HEK293 (cell line): Measurements from ENCODE around the gene ALDH7A1.

Experiments
- CTCF ChIA-PET: fragments of 350-600 bp; formaldehyde crosslinking; extraction: SDS; loops from one replicate; lab custom pipeline; 2021; ENCODE audit warnings: antibody characterized with exemption; lab: Yijun Ruan, JAX
- POLR2A ChIA-PET: fragments of 300-600 bp; formaldehyde crosslinking; extraction: SDS; loops from one replicate; lab custom pipeline; 2020; ENCODE audit warnings: antibody characterized with exemption, inconsistent platforms; lab: Yijun Ruan, JAX
- H3K27ac ChIP-seq: fragments of 200-500 bp; sonication (Bioruptor generic); 2 replicates; pipeline ENCODE4 v1.5.1; 2014; ENCODE audit warnings: low read depth, low read length, control low read depth, inconsistent platforms; ENCODE audit errors: extremely low read depth
- H3K36me3 ChIP-seq, 2 experiments: fragments of 200-500 bp in 1 of 2; sonication (Bioruptor generic) in 1 of 2; 1 replicate in 1 of 2; 2 replicates in 1 of 2; pipeline ENCODE4 v1.5.1; 2014 to 2017; ENCODE audit warnings: inconsistent platforms in 2 of 2, low read length in 2 of 2; ENCODE audit not compliant: control insufficient read depth in 2 of 2, insufficient read depth in 1 of 2
- H3K4me1 ChIP-seq: fragments of 200-500 bp; sonication (Bioruptor generic); 2 replicates; pipeline ENCODE4 v1.5.1; 2014; ENCODE audit warnings: mild to moderate bottlenecking, low read length, inconsistent platforms; ENCODE audit not compliant: control insufficient read depth, insufficient read depth
- H3K4me3 ChIP-seq: 2 replicates; pipeline ENCODE4 v1.5.1; 2011; ENCODE audit warnings: low read depth, mild to moderate bottlenecking, control low read depth, low read length, moderate library complexity
- H3K9me3 ChIP-seq: fragments of 200-500 bp; sonication (Bioruptor generic); 2 replicates; pipeline ENCODE4 v1.5.1; 2014; ENCODE audit warnings: low read depth, low read length, inconsistent platforms; ENCODE audit not compliant: control insufficient read depth, insufficient read depth
- FEZF1 ChIP-seq: fragments of 450-650 bp; formaldehyde crosslinking; IDR thresholded peaks from 2 replicates; pipeline ENCODE4 v1.5.1; 2016; ENCODE audit warnings: missing biosample characterization, missing genetic modification characterization
- GFI1B ChIP-seq: fragments of 450-650 bp; formaldehyde crosslinking; IDR thresholded peaks from 2 replicates; pipeline ENCODE4 v1.5.1; 2016; ENCODE audit warnings: missing biosample characterization, missing genetic modification characterization
- GLI2 ChIP-seq: fragments of 450-650 bp; formaldehyde crosslinking; IDR thresholded peaks from 2 replicates; pipeline ENCODE4; 2017; ENCODE audit warnings: missing biosample characterization, missing genetic modification characterization, low read depth, borderline replicate concordance
- GLIS2 ChIP-seq: fragments of 450-650 bp; formaldehyde crosslinking; IDR thresholded peaks from 2 replicates; pipeline ENCODE4 v1.5.1; 2016; ENCODE audit warnings: missing biosample characterization, missing genetic modification characterization
- IKZF3 ChIP-seq: fragments of 450-650 bp; IDR thresholded peaks from 2 replicates; pipeline ENCODE4 v1.5.0; 2018; ENCODE audit warnings: missing biosample characterization, mild to moderate bottlenecking, missing genetic modification characterization, moderate library complexity
- KLF10 ChIP-seq: fragments of 450-650 bp; IDR thresholded peaks from 2 replicates; pipeline ENCODE4 v1.5.1; 2018; ENCODE audit warnings: missing biosample characterization, mild to moderate bottlenecking, missing genetic modification characterization
- KLF8 ChIP-seq: fragments of 450-650 bp; formaldehyde crosslinking; IDR thresholded peaks from 2 replicates; pipeline ENCODE4 v1.5.1; 2016; ENCODE audit warnings: missing biosample characterization, missing genetic modification characterization
- OSR2 ChIP-seq: fragments of 450-650 bp; formaldehyde crosslinking; IDR thresholded peaks from 2 replicates; pipeline ENCODE4 v1.5.1; 2016; ENCODE audit warnings: missing biosample characterization, missing genetic modification characterization
- PRDM1 ChIP-seq: fragments of 450-650 bp; formaldehyde crosslinking; IDR thresholded peaks from 2 replicates; pipeline ENCODE4; 2016; ENCODE audit warnings: missing biosample characterization, missing genetic modification characterization
- SCRT1 ChIP-seq: fragments of 450-650 bp; formaldehyde crosslinking; IDR thresholded peaks from 2 replicates; pipeline ENCODE4 v1.5.1; 2016; ENCODE audit warnings: missing biosample characterization, missing genetic modification characterization, borderline replicate concordance
- TCF7L2 ChIP-seq: IDR thresholded peaks from 2 replicates; pipeline ENCODE4 v1.6.1; 2011; ENCODE audit warnings: low read depth, mild to moderate bottlenecking, inconsistent platforms, low read length, moderate library complexity, borderline replicate concordance
- ZFHX2 ChIP-seq: fragments of 450-650 bp; formaldehyde crosslinking; conservative IDR thresholded peaks from 2 replicates; pipeline ENCODE4 v1.5.1; 2016; ENCODE audit warnings: missing biosample characterization, missing genetic modification characterization
- ZNF132 ChIP-seq: fragments of 450-650 bp; formaldehyde crosslinking; IDR thresholded peaks from 2 replicates; pipeline ENCODE4 v1.5.1; 2017; ENCODE audit warnings: missing biosample characterization, missing genetic modification characterization, borderline replicate concordance
- ZNF133 ChIP-seq: fragments of 450-650 bp; formaldehyde crosslinking; IDR thresholded peaks from 2 replicates; pipeline ENCODE4 v1.5.1; 2016; ENCODE audit warnings: missing biosample characterization, missing genetic modification characterization
- ZNF221 ChIP-seq: fragments of 450-650 bp; formaldehyde crosslinking; IDR thresholded peaks from 2 replicates; pipeline ENCODE4 v1.5.1; 2017; ENCODE audit warnings: missing biosample characterization, missing genetic modification characterization, borderline replicate concordance
- ZNF274 ChIP-seq, 2 experiments: fragments of 200-500 bp in 1 of 2; fragments of 450-650 bp in 1 of 2; sonication (Bioruptor generic) in 1 of 2; formaldehyde crosslinking in 1 of 2; IDR thresholded peaks; 2 replicates each; pipeline versions ENCODE4 v1.5.1 to v1.6.1; 2014 to 2016; ENCODE audit warnings: borderline replicate concordance in 1 of 2, inconsistent platforms in 1 of 2, low read length in 1 of 2, missing biosample characterization in 1 of 2, missing genetic modification characterization in 1 of 2
- ZNF292 ChIP-seq: fragments of 450-650 bp; formaldehyde crosslinking; IDR thresholded peaks from 2 replicates; pipeline ENCODE4 v1.5.1; 2016; ENCODE audit warnings: low read depth, missing biosample characterization, missing genetic modification characterization, borderline replicate concordance
- ZNF404 ChIP-seq: fragments of 450-650 bp; formaldehyde crosslinking; IDR thresholded peaks from 2 replicates; pipeline ENCODE4 v1.5.1; 2017; ENCODE audit warnings: missing biosample characterization, missing genetic modification characterization
- ZNF558 ChIP-seq: fragments of 450-650 bp; formaldehyde crosslinking; IDR thresholded peaks from 2 replicates; pipeline ENCODE4 v1.5.1; 2016; ENCODE audit warnings: missing biosample characterization, missing genetic modification characterization
- ZNF596 ChIP-seq: fragments of 450-650 bp; IDR thresholded peaks from 2 replicates; pipeline ENCODE4 v1.5.0; 2018; ENCODE audit warnings: missing biosample characterization, mild to moderate bottlenecking, missing genetic modification characterization, moderate library complexity
- ZNF624 ChIP-seq: fragments of 450-650 bp; formaldehyde crosslinking; IDR thresholded peaks from 2 replicates; pipeline ENCODE4 v1.5.1; 2017; ENCODE audit warnings: missing biosample characterization, missing genetic modification characterization
- ZNF670 ChIP-seq: fragments of 450-650 bp; formaldehyde crosslinking; IDR thresholded peaks from 2 replicates; pipeline ENCODE4 v1.5.1; 2016; ENCODE audit warnings: missing biosample characterization, missing genetic modification characterization, low read depth
- ZNF76 ChIP-seq: fragments of 450-650 bp; formaldehyde crosslinking; IDR thresholded peaks from 2 replicates; pipeline ENCODE4; 2016; ENCODE audit warnings: low read depth, missing biosample characterization, missing genetic modification characterization, borderline replicate concordance
- ZNF776 ChIP-seq: fragments of 450-650 bp; formaldehyde crosslinking; IDR thresholded peaks from 2 replicates; pipeline ENCODE4 v1.5.0; 2017; ENCODE audit warnings: missing biosample characterization, missing genetic modification characterization, borderline replicate concordance
- ZNF843 ChIP-seq: fragments of 450-650 bp; formaldehyde crosslinking; IDR thresholded peaks from 2 replicates; pipeline ENCODE4 v1.5.1; 2016; ENCODE audit warnings: missing biosample characterization, missing genetic modification characterization
- TF ChIP-seq, protein P1 (sequence below): fragments of 450-650 bp; formaldehyde crosslinking; IDR thresholded peaks from 2 replicates; pipeline ENCODE4 v1.5.1; 2017; ENCODE audit warnings: missing biosample characterization, missing genetic modification characterization
- TF ChIP-seq, protein P2 (sequence below): fragments of 450-650 bp; formaldehyde crosslinking; IDR thresholded peaks from 2 replicates; pipeline ENCODE4 v1.5.1; 2016; ENCODE audit warnings: missing biosample characterization, missing genetic modification characterization
- TF ChIP-seq, protein P3 (sequence below): fragments of 450-650 bp; formaldehyde crosslinking; IDR thresholded peaks from 2 replicates; pipeline ENCODE4 v1.5.1; 2016; ENCODE audit warnings: missing biosample characterization, missing genetic modification characterization
- TF ChIP-seq, protein P4 (sequence below): fragments of 450-650 bp; formaldehyde crosslinking; conservative IDR thresholded peaks from 2 replicates; pipeline ENCODE4 v1.5.1; 2016; ENCODE audit warnings: low read depth, missing biosample characterization, missing genetic modification characterization

ALDH7A1 gene

DNA sequence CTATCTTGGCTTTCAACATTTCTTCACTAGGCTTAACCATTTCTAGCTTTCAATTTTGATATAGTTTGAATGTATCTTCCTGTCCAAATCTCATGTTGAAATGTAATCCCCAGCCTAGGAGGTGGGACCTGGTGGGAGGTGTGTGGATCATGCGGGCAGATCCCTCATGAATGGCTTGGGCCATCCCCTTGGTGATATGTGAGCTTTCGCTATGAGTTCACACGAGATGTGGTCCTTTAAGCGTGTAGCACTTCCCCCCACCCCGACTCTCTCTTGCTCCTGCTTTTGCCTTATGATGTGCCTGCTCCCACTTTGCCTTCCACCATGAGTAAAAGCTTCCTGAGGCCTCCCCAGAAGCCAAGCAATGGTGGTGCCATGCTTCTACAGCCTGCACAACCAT is 46.4 kb upstream of the ALDH7A1 start:
- no peaks in the 10 kb centered on the region for H3K36me3 ChIP-seq
- H3K4me3 ChIP-seq, result no peak overlapping the region
- H3K9me3 ChIP-seq, result no peaks in the 10 kb centered on the region
- POLR2A ChIA-PET, result interaction anchor here (1.0 kb wide), 1 partner anchor 137 kb away, joined by 3 read pairs; no protein-coding TSS in a partner anchor
- no peak for TF ChIP-seq ZNF76
- no peak for TF ChIP-seq ZNF670 (tag by site-specific recombination)
- no peak for TF ChIP-seq ZNF558 (tag by site-specific recombination)
- no peak for TF ChIP-seq ZNF274 (IDR thresholded peaks at IDR 0.05; ENCODE audit: low read length)
- TF ChIP-seq ZNF274 (tag by site-specific recombination; IDR thresholded peaks at IDR 0.05; ENCODE audit: borderline replicate concordance), result no peak
- TF ChIP-seq, protein P1, sequence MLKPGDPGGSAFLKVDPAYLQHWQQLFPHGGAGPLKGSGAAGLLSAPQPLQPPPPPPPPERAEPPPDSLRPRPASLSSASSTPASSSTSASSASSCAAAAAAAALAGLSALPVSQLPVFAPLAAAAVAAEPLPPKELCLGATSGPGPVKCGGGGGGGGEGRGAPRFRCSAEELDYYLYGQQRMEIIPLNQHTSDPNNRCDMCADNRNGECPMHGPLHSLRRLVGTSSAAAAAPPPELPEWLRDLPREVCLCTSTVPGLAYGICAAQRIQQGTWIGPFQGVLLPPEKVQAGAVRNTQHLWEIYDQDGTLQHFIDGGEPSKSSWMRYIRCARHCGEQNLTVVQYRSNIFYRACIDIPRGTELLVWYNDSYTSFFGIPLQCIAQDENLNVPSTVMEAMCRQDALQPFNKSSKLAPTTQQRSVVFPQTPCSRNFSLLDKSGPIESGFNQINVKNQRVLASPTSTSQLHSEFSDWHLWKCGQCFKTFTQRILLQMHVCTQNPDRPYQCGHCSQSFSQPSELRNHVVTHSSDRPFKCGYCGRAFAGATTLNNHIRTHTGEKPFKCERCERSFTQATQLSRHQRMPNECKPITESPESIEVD (tag by site-specific recombination), result no peak
- no peak for TF ChIP-seq KLF10
- no peak for TF ChIP-seq KLF8
- no peak for TF ChIP-seq ZNF776 (tag by site-specific recombination)
- TF ChIP-seq, protein P2, sequence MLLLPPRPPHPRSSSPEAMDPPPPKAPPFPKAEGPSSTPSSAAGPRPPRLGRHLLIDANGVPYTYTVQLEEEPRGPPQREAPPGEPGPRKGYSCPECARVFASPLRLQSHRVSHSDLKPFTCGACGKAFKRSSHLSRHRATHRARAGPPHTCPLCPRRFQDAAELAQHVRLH (tag by site-specific recombination), result no peak
- TF ChIP-seq SCRT1, result no peak
- no peak for TF ChIP-seq FEZF1 (tag by site-specific recombination)
- TF ChIP-seq ZNF624 (tag by site-specific recombination), result no peak
- TF ChIP-seq GFI1B, result no peak
- no peak for TF ChIP-seq ZNF404 (tag by site-specific recombination)
- TF ChIP-seq GLIS2 (tag by site-specific recombination), result no peak
- TF ChIP-seq ZFHX2, result no peak
- no peak for TF ChIP-seq ZNF221 (tag by site-specific recombination)
- TF ChIP-seq ZNF596, result no peak
- no peak for TF ChIP-seq OSR2 (tag by site-specific recombination)
- TF ChIP-seq ZNF133 (tag by site-specific recombination), result no peak
- TF ChIP-seq, all 188 proteins: peak for 0
- CTCF ChIA-PET, result interaction anchor here (0.7 to 1.2 kb wide), 5 partner anchors 11 to 673 kb away, joined by 3 read pairs; no protein-coding TSS in a partner anchor
- Histone ChIP-seq H3K27ac (no peak overlapping the region), H3K4me1 (no peaks in the 10 kb centered on the region)

DNA sequence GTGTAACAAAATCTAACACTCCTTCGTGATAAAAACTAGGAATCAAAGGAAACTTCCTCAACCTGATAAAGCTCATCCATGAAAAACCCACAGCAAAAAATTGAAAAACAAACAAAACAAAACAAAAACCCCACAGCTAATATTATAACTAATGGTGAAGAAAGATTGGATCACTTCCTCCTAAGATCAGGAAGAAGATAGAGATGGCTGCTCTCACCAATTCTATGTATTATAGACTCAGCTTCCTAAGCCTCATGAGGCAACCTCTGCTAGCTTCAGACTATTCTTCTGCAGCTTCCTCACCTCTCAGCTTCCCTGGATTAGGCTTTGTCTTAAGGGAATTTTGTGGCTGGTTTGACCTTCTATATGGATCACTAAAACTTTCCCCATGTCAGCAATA is 45.8 kb upstream of the ALDH7A1 start:
- no peaks in the 10 kb centered on the region for H3K9me3 ChIP-seq
- ChIA-PET CTCF (interaction anchor here (0.7 to 1.2 kb wide), 6 partner anchors 12 to 673 kb away, joined by 3 read pairs; no protein-coding TSS in a partner anchor), POLR2A (interaction anchor here (1.0 kb wide), 1 partner anchor 138 kb away, joined by 3 read pairs; no protein-coding TSS in a partner anchor)
- no peak overlapping the region for H3K27ac ChIP-seq
- H3K4me3 ChIP-seq, result no peak overlapping the region
- H3K4me1 ChIP-seq, result no peaks in the 10 kb centered on the region
- no peaks in the 10 kb centered on the region for H3K36me3 ChIP-seq
- TF ChIP-seq, protein P3, sequence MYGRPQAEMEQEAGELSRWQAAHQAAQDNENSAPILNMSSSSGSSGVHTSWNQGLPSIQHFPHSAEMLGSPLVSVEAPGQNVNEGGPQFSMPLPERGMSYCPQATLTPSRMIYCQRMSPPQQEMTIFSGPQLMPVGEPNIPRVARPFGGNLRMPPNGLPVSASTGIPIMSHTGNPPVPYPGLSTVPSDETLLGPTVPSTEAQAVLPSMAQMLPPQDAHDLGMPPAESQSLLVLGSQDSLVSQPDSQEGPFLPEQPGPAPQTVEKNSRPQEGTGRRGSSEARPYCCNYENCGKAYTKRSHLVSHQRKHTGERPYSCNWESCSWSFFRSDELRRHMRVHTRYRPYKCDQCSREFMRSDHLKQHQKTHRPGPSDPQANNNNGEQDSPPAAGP (tag by site-specific recombination), result no peak
- TF ChIP-seq ZNF132 (tag by site-specific recombination) (no peak), ZNF292 (no peak), IKZF3 (tag by site-specific recombination) (no peak), KLF8 (no peak), ZNF843 (no peak), GLI2 (tag by site-specific recombination) (no peak), TCF7L2 (no peak), PRDM1 (no peak)
- TF ChIP-seq, protein P4, sequence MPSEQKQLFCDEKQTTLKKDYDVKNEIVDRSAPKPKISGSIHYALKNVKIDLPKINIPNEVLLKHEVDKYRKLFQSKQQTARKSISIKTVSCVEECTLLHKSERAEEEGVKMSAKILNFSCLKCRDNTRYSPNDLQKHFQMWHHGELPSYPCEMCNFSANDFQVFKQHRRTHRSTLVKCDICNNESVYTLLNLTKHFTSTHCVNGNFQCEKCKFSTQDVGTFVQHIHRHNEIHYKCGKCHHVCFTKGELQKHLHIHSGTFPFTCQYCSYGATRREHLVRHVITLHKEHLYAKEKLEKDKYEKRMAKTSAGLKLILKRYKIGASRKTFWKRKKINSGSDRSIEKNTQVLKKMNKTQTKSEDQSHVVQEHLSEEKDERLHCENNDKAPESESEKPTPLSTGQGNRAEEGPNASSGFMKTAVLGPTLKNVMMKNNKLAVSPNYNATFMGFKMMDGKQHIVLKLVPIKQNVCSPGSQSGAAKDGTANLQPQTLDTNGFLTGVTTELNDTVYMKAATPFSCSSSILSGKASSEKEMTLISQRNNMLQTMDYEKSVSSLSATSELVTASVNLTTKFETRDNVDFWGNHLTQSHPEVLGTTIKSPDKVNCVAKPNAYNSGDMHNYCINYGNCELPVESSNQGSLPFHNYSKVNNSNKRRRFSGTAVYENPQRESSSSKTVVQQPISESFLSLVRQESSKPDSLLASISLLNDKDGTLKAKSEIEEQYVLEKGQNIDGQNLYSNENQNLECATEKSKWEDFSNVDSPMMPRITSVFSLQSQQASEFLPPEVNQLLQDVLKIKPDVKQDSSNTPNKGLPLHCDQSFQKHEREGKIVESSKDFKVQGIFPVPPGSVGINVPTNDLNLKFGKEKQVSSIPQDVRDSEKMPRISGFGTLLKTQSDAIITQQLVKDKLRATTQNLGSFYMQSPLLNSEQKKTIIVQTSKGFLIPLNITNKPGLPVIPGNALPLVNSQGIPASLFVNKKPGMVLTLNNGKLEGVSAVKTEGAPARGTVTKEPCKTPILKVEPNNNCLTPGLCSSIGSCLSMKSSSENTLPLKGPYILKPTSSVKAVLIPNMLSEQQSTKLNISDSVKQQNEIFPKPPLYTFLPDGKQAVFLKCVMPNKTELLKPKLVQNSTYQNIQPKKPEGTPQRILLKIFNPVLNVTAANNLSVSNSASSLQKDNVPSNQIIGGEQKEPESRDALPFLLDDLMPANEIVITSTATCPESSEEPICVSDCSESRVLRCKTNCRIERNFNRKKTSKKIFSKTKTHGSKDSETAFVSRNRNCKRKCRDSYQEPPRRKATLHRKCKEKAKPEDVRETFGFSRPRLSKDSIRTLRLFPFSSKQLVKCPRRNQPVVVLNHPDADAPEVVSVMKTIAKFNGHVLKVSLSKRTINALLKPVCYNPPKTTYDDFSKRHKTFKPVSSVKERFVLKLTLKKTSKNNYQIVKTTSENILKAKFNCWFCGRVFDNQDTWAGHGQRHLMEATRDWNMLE (tag by site-specific recombination), result no peak
